Measurements from ENCODE around the gene KLK4.

GRCh38 chr19:50874211-50874610, 37.0 kb downstream of the KLK4 start:
- TF ChIP-seq CTCF (IDR thresholded peaks at IDR 0.05), result no peak
- TF ChIP-seq POLR2A (IDR thresholded peaks at IDR 0.05), result no peak
